GM19099 (cell line): ENCODE results near the gene TMEM18.

ENCODE experiments used
- POLR2A ChIP-seq: IDR thresholded peaks from 3 replicates; pipeline ENCODE4 v1.6.1; 2011; ENCODE audit warnings: low read depth; ENCODE audit not compliant: insufficient read length; ENCODE audit errors: extremely low read depth

Gene TMEM18

DNA sequence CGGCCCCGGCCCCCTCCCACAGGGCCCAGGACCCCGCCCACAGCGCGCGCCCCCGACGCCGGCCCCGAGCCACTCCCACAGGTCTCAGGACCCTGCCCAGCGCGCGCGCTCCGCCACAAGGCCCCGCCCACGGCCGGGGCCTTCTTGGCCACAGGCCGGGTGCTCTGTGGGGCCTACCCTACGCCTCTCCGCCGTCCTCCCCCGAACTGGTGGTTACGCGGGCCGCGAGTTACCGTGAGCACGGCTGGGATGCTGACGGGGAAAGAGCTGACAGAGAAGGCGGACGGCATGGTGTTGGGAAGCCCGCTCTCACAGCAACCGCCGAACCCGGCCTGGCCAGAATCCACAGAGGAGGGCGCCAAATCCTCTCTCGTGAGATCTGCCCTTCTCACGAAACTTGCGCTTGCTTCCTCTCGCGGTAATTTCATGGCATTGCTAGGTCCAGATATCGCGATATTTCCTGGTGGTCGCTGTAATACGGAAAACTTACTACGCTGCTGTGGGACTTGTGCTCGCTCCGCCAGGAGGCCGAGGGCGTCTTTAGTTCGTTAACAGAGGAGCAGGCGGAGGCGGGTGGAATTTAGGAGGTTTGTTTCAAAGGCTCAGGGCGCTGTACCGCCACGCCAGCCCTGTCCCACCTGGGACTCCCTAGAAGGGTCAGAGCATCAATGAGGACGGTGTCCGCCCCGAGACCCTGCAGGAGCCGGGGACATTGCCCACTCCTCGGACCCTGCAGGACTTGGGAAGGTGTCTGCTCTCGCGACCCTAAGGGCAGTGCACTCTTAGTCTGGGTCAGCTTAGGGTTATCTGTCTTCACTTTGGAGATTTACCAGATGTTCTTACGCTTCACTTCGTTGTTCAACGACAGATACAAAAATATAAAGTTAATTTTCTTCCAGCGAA lies at the start of gene TMEM18:
Gene TMEM18, minus strand, starts transcription at position 351 of the 903 bp plus-strand sequence. Its CDS starts 61 bp downstream, at position 290.
- peak; percentile 95 for TF ChIP-seq POLR2A

GRCh38 chr2:726169-726568 lies 49.0 kb upstream of the TMEM18 start:
- TF ChIP-seq POLR2A, result no peak

DNA sequence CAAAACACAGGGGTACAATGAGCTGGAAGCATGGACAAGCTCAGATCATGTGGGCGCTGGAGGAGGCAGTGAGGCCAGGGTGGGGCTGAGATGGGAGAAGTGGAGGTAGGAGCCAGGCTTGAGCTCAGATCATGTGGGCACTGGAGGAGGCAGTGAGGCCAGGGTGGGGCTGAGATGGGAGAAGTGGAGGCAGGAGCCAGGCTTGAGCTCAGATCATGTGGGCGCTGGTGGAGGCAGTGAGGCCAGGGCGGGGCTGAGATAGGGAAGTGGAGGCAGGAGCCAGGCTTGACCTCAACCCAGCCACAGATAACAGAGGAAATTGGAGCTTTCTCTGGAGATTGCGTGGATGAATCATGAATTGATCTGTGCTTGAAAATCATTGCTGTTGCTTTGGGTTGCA lies 48.3 kb upstream of the TMEM18 start:
- no peak for TF ChIP-seq POLR2A

GRCh38 chr2:723761-724160 lies 46.6 kb upstream of the TMEM18 start:
- TF ChIP-seq POLR2A, result no peak

- no peak for TF ChIP-seq POLR2A
These were observed 43.6 kb upstream of the TMEM18 start for GRCh38 chr2:720842-721241.

- TF ChIP-seq POLR2A, result no peak
These were observed 42.5 kb upstream of the TMEM18 start for GRCh38 chr2:719734-720133.

DNA sequence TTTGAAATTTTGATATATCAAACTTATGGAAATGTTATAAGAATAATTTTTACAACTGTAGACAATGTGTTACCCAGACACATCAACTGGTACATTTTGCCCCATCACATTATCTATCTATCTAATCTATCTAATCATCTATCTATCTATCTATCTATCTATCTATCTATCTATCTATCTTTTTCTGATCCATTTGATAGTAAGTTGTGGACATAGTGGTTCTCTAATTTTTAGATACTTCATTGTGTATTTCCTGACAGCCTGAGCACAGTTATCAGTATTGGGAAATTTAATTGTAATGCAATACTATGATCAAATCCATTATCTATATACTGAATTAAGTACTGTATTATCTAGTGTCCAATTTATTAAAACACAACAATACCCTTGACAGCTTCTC lies 42.0 kb upstream of the TMEM18 start:
- TF ChIP-seq POLR2A, result no peak

- no peak for TF ChIP-seq POLR2A
These were observed 40.5 kb upstream of the TMEM18 start for GRCh38 chr2:717661-718060.

GRCh38 chr2:715854-716560 lies 38.8 kb upstream of the TMEM18 start:
- TF ChIP-seq POLR2A, result no peak

DNA sequence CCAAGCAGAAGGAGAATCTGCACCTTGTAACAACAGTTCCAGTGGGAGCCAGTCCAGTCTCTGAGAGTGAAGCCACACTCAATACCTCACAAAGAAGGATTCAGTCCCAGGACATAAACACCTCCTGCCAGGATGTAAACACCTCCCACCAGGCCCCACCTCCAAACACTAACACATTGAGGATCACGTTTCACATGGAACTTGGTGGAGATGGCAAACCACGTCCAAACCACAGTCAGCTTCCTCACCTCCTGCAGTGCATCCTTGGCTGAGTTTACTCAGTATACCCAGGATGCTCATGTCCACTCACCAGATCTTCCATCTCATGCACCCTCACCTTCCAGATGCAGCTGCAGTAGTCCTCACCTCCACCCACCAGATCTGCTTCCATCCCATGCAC lies 37.8 kb upstream of the TMEM18 start:
- TF ChIP-seq POLR2A, result no peak

DNA sequence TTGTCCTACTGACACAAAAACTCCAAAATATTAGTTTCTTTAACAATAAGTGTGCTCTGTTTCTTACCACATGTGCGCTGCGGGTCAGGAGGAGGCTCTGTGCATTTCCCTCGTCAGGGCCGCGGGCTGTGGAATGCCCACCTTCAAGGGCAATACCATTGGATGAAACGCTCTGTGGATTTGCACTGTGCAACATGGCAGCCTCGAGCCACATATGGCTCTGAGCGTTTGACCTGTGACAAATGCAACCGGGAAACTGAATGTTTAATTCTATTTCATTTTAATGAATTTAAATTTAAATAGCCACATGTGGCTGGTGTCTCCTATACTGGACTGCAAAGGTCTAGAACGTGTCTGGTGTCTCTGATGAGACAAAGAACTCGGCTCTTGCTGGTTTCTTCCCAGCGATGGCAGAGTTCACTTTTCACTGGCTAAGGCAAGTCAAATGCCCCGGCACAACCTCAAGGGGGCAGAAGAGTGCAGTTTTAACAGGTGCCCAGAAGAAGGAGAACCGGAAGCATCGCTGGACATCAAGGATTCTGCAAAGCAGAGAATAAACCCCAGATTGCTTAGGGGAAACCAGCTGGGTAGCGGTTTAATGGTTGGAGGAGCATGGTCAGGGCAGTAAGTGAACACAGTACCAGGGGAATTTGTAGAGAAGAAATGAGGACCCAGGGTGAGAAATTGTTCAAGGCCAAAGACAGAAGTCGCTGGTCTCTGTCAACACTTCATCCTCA lies 37.0 kb upstream of the TMEM18 start:
- no peak for TF ChIP-seq POLR2A

GRCh38 chr2:710867-711665 lies 33.9 kb upstream of the TMEM18 start:
- TF ChIP-seq POLR2A, result no peak

DNA sequence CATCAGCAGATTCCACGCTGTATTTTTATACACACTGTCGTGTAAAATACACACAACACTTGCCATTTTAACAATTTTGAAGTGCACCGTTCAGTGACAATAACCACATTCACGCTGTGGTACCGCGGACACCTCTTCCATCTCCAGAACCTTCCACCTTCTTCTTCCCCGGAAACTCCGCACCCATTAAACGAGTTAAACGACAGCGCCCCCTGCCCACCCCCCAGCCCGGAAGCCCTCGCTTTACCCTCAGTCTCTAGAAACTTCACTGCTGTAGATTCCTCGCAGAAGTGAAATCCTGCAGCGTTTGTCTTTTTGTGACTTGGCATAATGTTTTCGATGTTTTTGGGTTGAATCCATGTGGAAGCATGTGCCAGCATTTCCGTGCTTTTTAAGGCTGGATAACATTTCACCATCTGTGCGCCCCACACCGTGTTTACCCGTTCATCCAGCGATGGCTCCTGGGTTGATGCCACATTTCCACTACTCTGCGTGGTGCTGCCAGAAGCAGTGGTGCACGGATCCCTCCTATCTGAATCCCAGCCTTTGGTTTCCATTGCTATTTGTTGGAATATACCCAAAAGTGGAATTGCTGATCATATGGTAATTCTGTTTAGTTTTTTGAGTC lies 32.0 kb upstream of the TMEM18 start:
- TF ChIP-seq POLR2A, result no peak

DNA sequence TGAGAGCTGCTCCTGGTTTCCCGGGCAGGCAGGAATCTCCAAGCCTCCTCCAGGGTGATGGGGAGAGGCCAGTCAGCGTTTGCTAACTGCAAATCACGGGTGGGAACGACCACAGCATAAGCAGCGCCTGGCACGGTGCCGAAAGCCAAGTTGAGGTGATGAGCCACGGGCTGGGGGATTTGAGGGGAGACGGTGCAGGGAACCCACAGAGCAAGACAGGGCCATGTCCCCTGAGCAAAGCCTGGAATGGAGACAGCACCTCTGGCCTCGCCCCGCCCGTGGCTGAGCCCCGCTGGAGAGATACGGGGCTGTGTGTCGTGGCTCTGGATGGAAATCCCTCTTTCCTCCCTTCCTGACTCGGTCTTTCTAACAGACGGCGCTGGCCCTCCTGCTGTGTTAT lies 31.5 kb upstream of the TMEM18 start:
- TF ChIP-seq POLR2A, result no peak
